Erythroblast (primary cell): ENCODE data around the gene RHOBTB1.

Experiments used
- GATA1 ChIP-seq: IDR thresholded peaks from 2 replicates; pipeline ENCODE4 v1.6.1; 2011; ENCODE audit warnings: low read depth, mild to moderate bottlenecking, control low read depth, low read length, moderate library complexity
- POLR2A ChIP-seq: IDR thresholded peaks from 2 replicates; pipeline ENCODE4 v1.6.1; 2011; ENCODE audit warnings: mild to moderate bottlenecking, low read length

DNA sequence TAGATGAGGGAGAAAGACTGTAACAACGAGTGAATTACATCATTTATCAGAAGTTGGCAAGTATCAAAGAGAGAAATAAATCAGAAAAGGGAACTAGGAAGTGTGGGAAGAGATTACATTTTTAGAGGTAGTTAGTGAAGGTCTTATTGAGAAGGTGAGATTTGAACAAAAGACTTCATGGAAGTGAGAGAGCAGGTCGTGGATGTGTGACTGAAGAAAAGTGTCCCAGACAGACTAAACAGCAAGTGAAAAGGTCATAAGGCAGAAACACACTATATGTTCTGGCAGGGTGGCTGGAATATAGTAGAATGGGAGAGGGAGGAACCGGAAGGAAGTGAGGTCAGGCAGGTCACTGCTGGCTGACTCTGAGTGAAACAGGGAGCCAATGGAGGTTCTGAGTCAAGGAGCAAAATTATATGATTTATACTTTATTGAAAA is 35.7 kb upstream of the RHOBTB1 start:
- no peak for TF ChIP-seq POLR2A
- TF ChIP-seq GATA1: no peak
